Colonic mucosa (tissue), 4 donors: ENCODE measurements around the gene RFTN1. TPM values are rescaled to one million over a fixed set of nuclear protein-coding genes. Genes with fewer than 3 reads are reported as not detected.

Source experiments
- DNase-seq: peaks from one replicate; pipeline ENCODE4 v3.0.0-alpha.2; 2020
- H3K27ac ChIP-seq: fragments of 200-600 bp; one replicate; pipeline ENCODE4 v1.8.0; 2021
- H3K27me3 ChIP-seq: fragments of 200-600 bp; one replicate; pipeline ENCODE4 v1.8.0; 2021
- H3K36me3 ChIP-seq: fragments of 200-600 bp; one replicate; pipeline ENCODE4 v1.8.0; 2021
- H3K4me1 ChIP-seq: fragments of 200-600 bp; one replicate; pipeline ENCODE4 v1.8.0; 2021; ENCODE audit warnings: mild to moderate bottlenecking
- H3K4me3 ChIP-seq: fragments of 200-600 bp; one replicate; pipeline ENCODE4 v1.8.0; 2021
- H3K9ac ChIP-seq, 2 donors: one replicate each; pipeline ENCODE4 v1.7.0; 2013; ENCODE audit warnings: control low read depth in 2 of 2, low read depth in 2 of 2, low read length in 2 of 2
- H3K9me3 ChIP-seq: fragments of 200-600 bp; one replicate; pipeline ENCODE4 v1.8.0; 2021
- CTCF ChIP-seq: fragments of 200-600 bp; IDR thresholded peaks from one replicate; pipeline ENCODE4 v1.8.0; 2022; ENCODE audit warnings: antibody characterized with exemption, mild to moderate bottlenecking
- intact Hi-C: fragments of 100-400 bp; cut with DNase I; formaldehyde crosslinking; loops from one replicate; pipeline ENCODE4 v1.14.1; 2022
- total RNA-seq, 2 donors: library from RNA; stranded (reverse); fragmentation: NEBNext Ultra II Directional in 1 of 2; extraction: Animal tissue kit (Norgen Biotek cat#: 25700) in 1 of 2; gene quantifications; one replicate each; pipeline ENCODE4 v1.2.1, GENCODE V29; 2021
- donor health status: healthy.
- donor health status: DM: no; HTN: no; CAD: no.
- donor health status: DM: no; HTN: no; CAD: no.

The RFTN1 gene
- total RNA-seq, 2 donors from 2014 or later: 4.0 to 10.2 TPM

- Histone ChIP-seq H3K4me3 (no peak overlapping the region), H3K27ac (no peak overlapping the region)
- intact Hi-C loops: no loop called here
These were observed 6.9 kb upstream of the RFTN1 start for GRCh38 chr3:16520241-16520969.

GRCh38 chr3:16516695-16517481 lies 3.4 kb upstream of the RFTN1 start:
- Histone ChIP-seq H3K36me3 (no peaks in the 10 kb centered on the region), H3K4me3 (no peak overlapping the region), H3K9me3 (no peaks in the 10 kb centered on the region), H3K27me3 (peaks cover 3% of the 10 kb centered on the region), H3K4me1 (no peaks in the 10 kb centered on the region), H3K9ac (no peak overlapping the region), H3K27ac (no peak overlapping the region)
- intact Hi-C loops: no loop called here
- TF ChIP-seq CTCF: no peak
- DNase-seq: no peak

More at GRCh38 chr3:16520241-16520969, 6.9 kb upstream of the RFTN1 start:
- Histone ChIP-seq H3K9ac (no peak overlapping the region), H3K27me3 (no peaks in the 10 kb centered on the region), H3K9me3 (no peaks in the 10 kb centered on the region), H3K36me3 (no peaks in the 10 kb centered on the region), H3K4me1 (no peaks in the 10 kb centered on the region)
- DNase-seq: no peak
- no peak for TF ChIP-seq CTCF

GRCh38 chr3:16515885-16516420 lies 2.5 kb upstream of the RFTN1 start:
- peaks cover 3% of the 10 kb centered on the region for H3K27me3 ChIP-seq
- no peaks in the 10 kb centered on the region for H3K9me3 ChIP-seq
- DNase-seq: no peak
- H3K4me3 ChIP-seq: no peak overlapping the region
- TF ChIP-seq CTCF: no peak
- no peak overlapping the region for H3K9ac ChIP-seq
- no peak overlapping the region for H3K27ac ChIP-seq
- intact Hi-C loops: no loop called here
- H3K36me3 ChIP-seq: no peaks in the 10 kb centered on the region
- H3K4me1 ChIP-seq: no peaks in the 10 kb centered on the region

- H3K9me3 ChIP-seq: no peaks in the 10 kb centered on the region
- DNase-seq: no peak
- H3K9ac ChIP-seq: no peak overlapping the region
- H3K36me3 ChIP-seq: no peaks in the 10 kb centered on the region
- H3K27me3 ChIP-seq: peaks cover 3% of the 10 kb centered on the region
- H3K4me1 ChIP-seq: no peaks in the 10 kb centered on the region
- intact Hi-C loops: no loop called here
- no peak for TF ChIP-seq CTCF
- no peak overlapping the region for H3K4me3 ChIP-seq
- H3K27ac ChIP-seq: no peak overlapping the region
These were observed 1.4 kb upstream of the RFTN1 start for GRCh38 chr3:16514755-16515353.

GRCh38 chr3:16514021-16514700 lies 662 bp upstream of the RFTN1 start:
- Histone ChIP-seq H3K4me1 (no peaks in the 10 kb centered on the region), H3K9me3 (no peaks in the 10 kb centered on the region), H3K9ac (peak overlapping the region; percentile 48 to 54), H3K36me3 (no peaks in the 10 kb centered on the region), H3K27ac (peak overlapping the region; percentile 41), H3K27me3 (peaks cover 3% of the 10 kb centered on the region), H3K4me3 (peak overlapping the region; percentile 52)
- no peak for DNase-seq
- intact Hi-C loops: no loop called here
- no peak for TF ChIP-seq CTCF
